Right renal pelvis (tissue), 4 donors: ENCODE results near the gene MALRD1. TPM values are rescaled to one million over a fixed set of nuclear protein-coding genes. Genes with fewer than 3 reads are reported as not detected.

Experiments
- DNase-seq, 4 donors: peaks; one replicate each; pipeline ENCODE4 v3.0.0-alpha.2; 2013; ENCODE audit warnings: low read depth in 4 of 4, low spot score in 3 of 4, missing footprints in 1 of 4
- polyA plus RNA-seq, 4 donors: library from polyadenylated mRNA; unstranded; fragments of 120-200 nt; gene quantifications; one replicate each; pipeline ENCODE4 v1.2.1, GENCODE V29; 2013; ENCODE audit not compliant: insufficient read length in 4 of 4

Gene MALRD1
- polyA plus RNA-seq, 4 donors = 1.6 to 2.8 (median 2.4) TPM

GRCh38 chr10:19209319-19209718 lies 160.7 kb downstream of the MALRD1 start:
- no peak for DNase-seq

GRCh38 chr10:19212590-19212989 lies 164.0 kb downstream of the MALRD1 start:
- no peak for DNase-seq

GRCh38 chr10:19221216-19221615 lies 172.6 kb downstream of the MALRD1 start:
- DNase-seq = no peak

- DNase-seq = no peak
Observed at GRCh38 chr10:19226025-19226424, 177.4 kb downstream of the MALRD1 start.

- DNase-seq = no peak
Observed at GRCh38 chr10:19231034-19231433, 182.4 kb downstream of the MALRD1 start.

- DNase-seq = no peak
Observed at GRCh38 chr10:19245889-19246752, 197.5 kb downstream of the MALRD1 start.

- no peak for DNase-seq
Observed at GRCh38 chr10:19247843-19248242, 199.2 kb downstream of the MALRD1 start.

GRCh38 chr10:19250546-19250945 lies 201.9 kb downstream of the MALRD1 start:
- no peak for DNase-seq

GRCh38 chr10:19252531-19252930 lies 203.9 kb downstream of the MALRD1 start:
- DNase-seq = peak in 3 of 4 donors; percentile 1 to 22 (median 20)

GRCh38 chr10:19256331-19256730 lies 207.7 kb downstream of the MALRD1 start:
- DNase-seq = no peak

- no peak for DNase-seq
Observed at GRCh38 chr10:19263262-19263661, 214.7 kb downstream of the MALRD1 start.

GRCh38 chr10:19283285-19283684 lies 234.7 kb downstream of the MALRD1 start:
- no peak for DNase-seq

GRCh38 chr10:19283786-19284185 lies 235.2 kb downstream of the MALRD1 start:
- DNase-seq = no peak

- no peak for DNase-seq
Observed at GRCh38 chr10:19290770-19291169, 242.2 kb downstream of the MALRD1 start.

GRCh38 chr10:19294233-19294632 lies 245.6 kb downstream of the MALRD1 start:
- no peak for DNase-seq

GRCh38 chr10:19299645-19300044 lies 251.0 kb downstream of the MALRD1 start:
- DNase-seq = no peak

GRCh38 chr10:19302117-19302516 lies 253.5 kb downstream of the MALRD1 start:
- no peak for DNase-seq

- no peak for DNase-seq
Observed at GRCh38 chr10:19310066-19310465, 261.5 kb downstream of the MALRD1 start.

- no peak for DNase-seq
Observed at GRCh38 chr10:19316204-19316870, 267.7 kb downstream of the MALRD1 start.

GRCh38 chr10:19317952-19318351 lies 269.4 kb downstream of the MALRD1 start:
- DNase-seq = no peak

- DNase-seq = no peak
Observed at GRCh38 chr10:19325581-19325980, 277.0 kb downstream of the MALRD1 start.

- DNase-seq = no peak
Observed at GRCh38 chr10:19328582-19328981, 280.0 kb downstream of the MALRD1 start.
